ENCODE results near the gene SOX10. TPM values are rescaled to one million over a fixed set of nuclear protein-coding genes. Genes with fewer than 3 reads are reported as not detected.
A peak's percentile ranks its signal among the peaks of the same experiment; 100 is the strongest.
"Not testable (repeated sequence)": the region's sequence is repeated elsewhere in the genome, so short reads cannot be mapped to it uniquely, and the experiment has no call there.

SOX10 gene
- total RNA-seq, 1 experiment from 2014 or later, result 2.7 TPM

- Mint-ChIP-seq H3K27me3 (ENCODE audit: low read depth) (peaks cover 16% of the 10 kb centered on the region), H3K9me3 (no peaks in the 10 kb centered on the region), H3K4me3 (peak overlapping the region; percentile 95), H3K36me3 (peaks cover 15% of the 10 kb centered on the region), H3K27ac (peak overlapping the region; percentile 29), H3K4me1 (peaks cover 24% of the 10 kb centered on the region)
- ChIA-PET POLR2A (interaction anchor here (0.7 to 1.1 kb wide), 4 partner anchors 10 to 1811 kb away, joined by 3 to 4 read pairs (median 4); no protein-coding TSS in a partner anchor), CTCF (interaction anchor here (0.5 to 3.6 kb wide), 9 partner anchors 12 to 695 kb away, joined by 3 to 23 read pairs (median 6); partner anchors contain the start of gene MICALL1)
- ATAC-seq (peak; percentile 46), DNase-seq (ENCODE audit: low spot score) (no peak)
- TF ChIP-seq ETV6 (CRISPR knock-in tag; IDR thresholded peaks at IDR 0.05), result peak; percentile 39; the same call in 1 of the 2 replicates
- TF ChIP-seq TEAD1 (CRISPR knock-in tag; IDR thresholded peaks at IDR 0.05), result no peak
Measured at GRCh38 chr22:37953062-37953436, 31.3 kb downstream of the SOX10 start.

GRCh38 chr22:37952629-37953028 is 31.7 kb downstream of the SOX10 start:
- Mint-ChIP-seq H3K4me3 (peak overlapping the region; percentile 95), H3K27me3 (ENCODE audit: low read depth) (peaks cover 16% of the 10 kb centered on the region), H3K36me3 (peaks cover 12% of the 10 kb centered on the region), H3K4me1 (peaks cover 24% of the 10 kb centered on the region)
- not testable (repeated sequence) for ATAC-seq, H3K9me3 Mint-ChIP-seq, H3K27ac Mint-ChIP-seq
- ChIA-PET POLR2A (interaction anchor here (0.8 kb wide), 1 partner anchor 9 kb away, joined by 4 read pairs; no protein-coding TSS in a partner anchor), CTCF (interaction anchor here (0.5 to 3.6 kb wide), 5 partner anchors 18 to 696 kb away, joined by 3 to 23 read pairs (median 6); partner anchors contain the start of gene MICALL1)
- peak; percentile 28 for DNase-seq (ENCODE audit: low spot score)

GRCh38 chr22:37951305-37951704 is 33.0 kb downstream of the SOX10 start:
- no peak; the same call in 1 of the 2 replicates for ATAC-seq
- CTCF ChIA-PET, result interaction anchor here (0.6 to 3.6 kb wide), 3 partner anchors 17 to 308 kb away, joined by 3 to 23 read pairs (median 4); no protein-coding TSS in a partner anchor

More at GRCh38 chr22:37951305-37951704, 33.0 kb downstream of the SOX10 start:
- Mint-ChIP-seq H3K4me3 (no peak overlapping the region), H3K4me1 (peaks cover 24% of the 10 kb centered on the region), H3K9me3 (no peaks in the 10 kb centered on the region), H3K36me3 (no peaks in the 10 kb centered on the region), H3K27ac (peak overlapping the region; percentile 74), H3K27me3 (ENCODE audit: low read depth) (peaks cover 16% of the 10 kb centered on the region)
- POLR2A ChIA-PET, result no interaction called here
- TF ChIP-seq ATF2 (CRISPR knock-in tag; IDR thresholded peaks at IDR 0.05; ENCODE audit: borderline replicate concordance, low read depth), result no peak
- TF ChIP-seq MXD4 (CRISPR knock-in tag; IDR thresholded peaks at IDR 0.05; ENCODE audit: borderline replicate concordance), result no peak
- no peak for TF ChIP-seq PREB (CRISPR knock-in tag; IDR thresholded peaks at IDR 0.05; ENCODE audit: borderline replicate concordance)
- no peak for TF ChIP-seq HMGXB4 (CRISPR knock-in tag; IDR thresholded peaks at IDR 0.05)
- TF ChIP-seq ATF3 (CRISPR knock-in tag; conservative IDR thresholded peaks at IDR 0.05), result no peak
- TF ChIP-seq MLX (CRISPR knock-in tag; IDR thresholded peaks at IDR 0.05), result no peak
- no peak for TF ChIP-seq SMAD4 (CRISPR knock-in tag; IDR thresholded peaks at IDR 0.05)
- TF ChIP-seq IRF2 (CRISPR knock-in tag; IDR thresholded peaks at IDR 0.05; ENCODE audit: borderline replicate concordance, low read depth), result no peak
- no peak for TF ChIP-seq TP53 (CRISPR knock-in tag; IDR thresholded peaks at IDR 0.05)
- no peak for TF ChIP-seq EMX1 (CRISPR knock-in tag; IDR thresholded peaks at IDR 0.05)
- no peak for TF ChIP-seq ZNF232 (CRISPR knock-in tag; IDR thresholded peaks at IDR 0.05)
- no peak for TF ChIP-seq ZNF396 (CRISPR knock-in tag; IDR thresholded peaks at IDR 0.05; ENCODE audit: borderline replicate concordance)
- TF ChIP-seq NR1H2 (CRISPR knock-in tag; IDR thresholded peaks at IDR 0.05), result no peak
- TF ChIP-seq ZNF512 (CRISPR knock-in tag; IDR thresholded peaks at IDR 0.05; ENCODE audit: borderline replicate concordance), result no peak
- no peak for TF ChIP-seq ZMAT4 (CRISPR knock-in tag; IDR thresholded peaks at IDR 0.05)
- TF ChIP-seq FOXP4 (CRISPR knock-in tag; IDR thresholded peaks at IDR 0.05), result no peak
- peak; percentile 37 for DNase-seq (ENCODE audit: low spot score)

All from WTC11 (cell line).